NCI-H748 (cell line): ENCODE data around the gene PEX26.
"Not testable (repeated sequence)": the region's sequence is repeated elsewhere in the genome, so short reads cannot be mapped to it uniquely, and the experiment has no call there.

ENCODE experiments used
- DNase-seq: peaks from one replicate; lab custom pipeline; 2025; ENCODE audit not compliant: unreplicated experiment; lab: John Stamatoyannopoulos, UW

PEX26 gene

GRCh38 chr22:18070556-18071306 lies 7.1 kb upstream of the PEX26 start:
- no peak for DNase-seq

GRCh38 chr22:18071307-18071967 lies 6.4 kb upstream of the PEX26 start:
- DNase-seq, result not testable (repeated sequence)

- DNase-seq, result no peak
Measured at GRCh38 chr22:18071968-18072310, 5.9 kb upstream of the PEX26 start.

GRCh38 chr22:18073467-18073866 lies 4.3 kb upstream of the PEX26 start:
- no peak for DNase-seq

GRCh38 chr22:18073927-18074326 lies 3.9 kb upstream of the PEX26 start:
- not testable (repeated sequence) for DNase-seq

- DNase-seq, result no peak
Measured at GRCh38 chr22:18075101-18075719, 2.6 kb upstream of the PEX26 start.

GRCh38 chr22:18075720-18076497 lies 1.9 kb upstream of the PEX26 start:
- peak; percentile 84 for DNase-seq

GRCh38 chr22:18077087-18077638 lies 627 bp upstream of the PEX26 start:
- no peak for DNase-seq

GRCh38 chr22:18078329-18079041 lies 695 bp downstream of the PEX26 start:
- peak; percentile 62 for DNase-seq

- DNase-seq, result no peak
Measured at GRCh38 chr22:18079706-18080233, 2.0 kb downstream of the PEX26 start.

- no peak for DNase-seq
Measured at GRCh38 chr22:18081416-18081815, 3.6 kb downstream of the PEX26 start.

GRCh38 chr22:18082467-18082866 lies 4.7 kb downstream of the PEX26 start:
- DNase-seq, result no peak

- DNase-seq, result no peak
Measured at GRCh38 chr22:18083406-18083805, 5.6 kb downstream of the PEX26 start.

GRCh38 chr22:18085188-18085587 lies 7.4 kb downstream of the PEX26 start:
- DNase-seq, result no peak

GRCh38 chr22:18087350-18087855 lies 9.6 kb downstream of the PEX26 start:
- DNase-seq, result no peak

GRCh38 chr22:18088825-18089568 lies 11.2 kb downstream of the PEX26 start:
- DNase-seq, result no peak

- no peak for DNase-seq
Measured at GRCh38 chr22:18090286-18090685, 12.5 kb downstream of the PEX26 start.

- no peak for DNase-seq
Measured at GRCh38 chr22:18091478-18091877, 13.7 kb downstream of the PEX26 start.

- no peak for DNase-seq
Measured at GRCh38 chr22:18091916-18092526, 14.2 kb downstream of the PEX26 start.
